Putamen (tissue), 1 donor: ENCODE results near the gene SMARCC1.
"Not testable (repeated sequence)": the region's sequence is repeated elsewhere in the genome, so short reads cannot be mapped to it uniquely, and the experiment has no call there.

Experiments
- DNase-seq: peaks from one replicate; pipeline ENCODE4 v3.0.0-alpha.2; 2016; ENCODE audit warnings: low spot score

Gene SMARCC1

DNA sequence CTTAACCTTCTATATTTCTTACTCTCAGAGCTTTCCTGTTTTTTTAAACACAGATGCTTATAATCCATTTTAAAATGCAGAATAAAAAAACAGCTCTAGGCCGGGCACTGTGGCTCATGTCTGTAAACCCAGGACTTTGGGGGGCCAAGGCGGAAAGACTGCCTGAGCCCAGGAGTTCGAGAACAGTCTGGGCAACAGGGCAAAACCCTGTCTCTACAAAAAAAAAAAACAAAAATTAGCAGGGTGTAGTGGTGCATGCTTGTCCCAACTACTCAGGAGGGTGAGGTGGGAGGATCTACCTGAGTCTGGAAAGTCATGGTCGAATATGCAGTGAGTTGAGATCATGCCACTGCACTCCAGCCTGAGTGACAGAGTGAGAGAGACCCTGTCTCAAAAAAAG lies 15.5 kb downstream of the SMARCC1 start:
- DNase-seq = no peak

GRCh38 chr3:47762233-47762632 lies 19.5 kb downstream of the SMARCC1 start:
- DNase-seq = no peak

DNA sequence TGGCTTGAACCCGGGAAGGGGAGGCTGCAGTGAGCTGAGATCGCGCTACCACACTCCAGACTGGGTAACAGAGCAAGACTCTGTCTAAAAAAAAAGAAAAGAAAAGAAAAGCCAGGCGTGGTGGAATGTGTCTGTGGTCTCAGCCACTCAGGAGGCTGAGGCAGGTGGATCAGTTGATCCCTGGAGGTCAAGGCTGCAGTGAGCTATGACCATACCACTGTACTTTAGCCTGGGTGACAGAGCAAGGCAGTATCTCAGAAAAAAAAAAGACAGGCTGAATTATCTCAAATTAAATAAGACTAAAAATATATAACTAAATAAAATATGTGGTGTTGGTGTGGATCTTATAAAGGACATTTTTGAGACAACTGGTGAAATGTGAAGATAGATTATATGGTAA lies 20.6 kb downstream of the SMARCC1 start:
- no peak for DNase-seq

DNA sequence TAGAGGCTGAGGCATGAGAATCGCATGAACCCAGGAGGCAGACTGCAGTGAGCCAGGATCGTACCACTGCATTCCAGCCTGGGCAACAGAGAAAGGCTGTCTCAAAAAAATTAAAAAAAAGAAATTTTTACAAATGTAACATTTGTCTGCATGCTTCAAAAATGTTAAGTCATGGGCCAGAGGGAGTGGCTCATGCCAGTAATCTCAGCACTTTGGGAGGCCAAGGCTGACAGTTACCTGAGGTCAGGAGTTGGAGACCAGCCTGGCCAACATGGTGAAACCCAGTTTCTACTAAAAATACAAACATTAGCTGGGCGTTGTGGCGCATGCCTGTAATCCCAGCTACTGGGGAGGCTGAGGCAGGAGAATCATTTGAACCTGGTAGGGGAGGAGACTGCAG lies 21.5 kb downstream of the SMARCC1 start:
- not testable (repeated sequence) for DNase-seq

- DNase-seq = no peak
These were observed 23.2 kb downstream of the SMARCC1 start for GRCh38 chr3:47758261-47759025.

DNA sequence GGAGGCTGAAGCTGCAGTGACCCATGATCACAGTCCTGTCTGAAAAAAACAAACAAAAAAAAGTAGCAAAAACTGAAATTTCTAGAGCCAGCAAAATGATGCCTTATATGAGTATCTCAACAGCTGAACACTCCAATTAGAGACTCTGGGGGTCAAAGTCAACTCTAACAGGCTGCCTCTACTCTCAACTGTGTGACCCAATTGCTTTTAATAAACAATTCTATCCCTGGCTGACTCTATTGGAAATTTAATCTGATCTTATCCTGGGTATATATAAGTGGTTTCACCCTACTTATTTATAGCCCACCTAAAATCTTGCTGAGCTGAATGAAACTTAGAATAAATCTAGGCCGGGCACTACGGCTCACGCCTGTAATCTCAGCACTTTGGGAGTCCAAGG lies 29.0 kb downstream of the SMARCC1 start:
- DNase-seq = no peak

DNA sequence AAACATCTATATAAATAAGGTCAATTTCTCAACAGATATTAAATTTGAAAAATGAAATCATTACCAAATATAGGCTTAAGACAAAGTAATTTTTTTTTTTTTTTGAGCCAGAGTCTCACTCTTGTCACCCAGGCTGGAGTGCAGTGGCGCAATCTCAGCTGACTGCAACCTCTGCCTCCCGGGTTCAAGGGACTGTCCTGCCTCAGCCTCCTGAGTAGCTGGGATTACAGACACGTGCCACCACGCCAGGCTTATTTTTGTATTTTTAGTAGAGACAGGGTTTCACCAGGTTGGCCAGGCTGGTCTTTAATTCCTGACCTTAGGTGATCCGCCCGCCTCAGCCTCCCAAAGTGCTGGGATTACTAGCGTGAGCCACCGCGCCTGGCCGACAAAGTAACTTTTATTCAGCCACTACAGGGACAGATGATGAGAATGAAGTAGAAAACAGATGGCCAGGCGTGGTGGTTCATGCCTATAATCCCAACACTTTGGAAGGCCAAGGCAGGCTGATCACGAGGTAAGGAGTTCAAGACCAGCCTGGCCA lies 30.8 kb downstream of the SMARCC1 start:
- not testable (repeated sequence) for DNase-seq

GRCh38 chr3:47747558-47747957 lies 34.1 kb downstream of the SMARCC1 start:
- DNase-seq = no peak

- no peak for DNase-seq
These were observed 35.4 kb downstream of the SMARCC1 start for GRCh38 chr3:47746264-47746663.

DNA sequence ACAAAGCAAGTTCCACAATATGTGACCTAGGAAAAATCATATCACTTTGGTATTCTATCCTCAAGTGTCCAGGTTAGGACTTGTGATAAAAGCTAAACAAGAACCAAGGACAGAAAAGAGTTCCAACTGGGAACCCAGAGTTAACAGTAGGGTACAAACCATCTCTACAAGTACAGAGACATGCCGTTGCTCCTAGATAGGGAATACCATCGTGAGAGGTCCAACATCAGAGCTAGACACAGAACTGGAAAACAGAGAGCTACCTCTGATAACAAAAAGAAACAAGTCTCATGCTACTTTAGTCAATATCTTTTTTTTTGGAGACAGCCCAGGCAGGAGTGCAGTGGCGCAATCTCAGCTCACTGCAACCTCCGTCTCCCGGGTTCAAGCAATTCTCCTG lies 37.8 kb downstream of the SMARCC1 start:
- no peak for DNase-seq

DNA sequence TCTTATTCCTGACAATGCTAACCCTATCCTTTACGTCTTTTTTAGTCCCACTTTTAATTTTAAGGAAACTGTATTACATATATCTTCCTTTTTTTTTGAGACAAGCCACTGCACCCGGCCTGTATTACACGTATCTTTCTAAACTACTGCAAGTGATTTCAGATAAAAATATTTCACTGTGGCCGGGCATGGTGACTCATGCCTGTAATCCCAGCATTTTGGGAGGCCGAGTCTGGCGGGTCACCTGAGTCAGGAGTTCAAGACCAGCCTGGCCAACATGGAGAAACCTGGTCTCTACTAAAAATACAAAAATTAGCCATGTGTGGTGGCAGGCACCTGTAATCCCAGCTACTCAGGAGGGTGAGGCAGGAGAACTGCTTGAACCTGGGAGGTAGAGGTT lies 38.3 kb downstream of the SMARCC1 start:
- not testable (repeated sequence) for DNase-seq

DNA sequence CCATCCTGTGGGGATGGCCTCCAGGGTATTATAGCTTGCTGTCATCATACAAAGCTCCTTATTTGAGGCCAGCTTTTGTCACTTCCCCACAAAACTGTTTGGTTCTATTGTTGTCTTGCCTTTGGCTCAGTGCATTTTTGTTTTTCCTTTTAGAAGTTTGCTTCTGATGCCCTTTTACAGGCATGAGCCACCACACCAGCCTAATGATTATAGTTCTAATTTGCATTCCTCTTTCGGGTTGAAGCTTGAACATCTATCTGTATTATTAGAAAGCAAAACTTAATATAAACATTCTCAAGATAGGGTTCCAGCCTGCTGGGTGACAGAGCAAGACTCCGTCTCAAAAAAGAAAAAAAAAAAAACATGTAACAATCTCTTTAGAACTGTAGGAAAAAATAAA lies 39.8 kb downstream of the SMARCC1 start:
- DNase-seq = no peak

- DNase-seq = no peak
These were observed 49.5 kb downstream of the SMARCC1 start for GRCh38 chr3:47732143-47732542.

DNA sequence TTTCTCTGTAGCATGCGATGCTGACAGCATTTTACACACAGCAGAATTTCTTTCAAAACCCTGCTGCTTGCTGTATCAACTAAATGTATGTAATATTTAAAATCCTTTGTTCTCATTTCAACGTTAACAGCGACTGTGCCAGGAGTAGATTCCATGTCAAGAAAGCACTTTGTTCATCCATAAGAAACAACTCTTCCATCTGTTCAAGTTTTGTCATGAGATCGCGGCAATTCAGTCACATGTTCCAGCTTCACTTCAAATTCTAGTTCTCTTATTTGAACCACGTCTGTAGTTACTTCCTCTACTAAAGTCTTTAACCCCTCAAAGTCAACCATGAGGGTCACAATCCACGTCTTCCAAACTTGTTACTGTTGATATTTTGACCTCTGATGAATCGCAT lies 50.6 kb downstream of the SMARCC1 start:
- DNase-seq = no peak

DNA sequence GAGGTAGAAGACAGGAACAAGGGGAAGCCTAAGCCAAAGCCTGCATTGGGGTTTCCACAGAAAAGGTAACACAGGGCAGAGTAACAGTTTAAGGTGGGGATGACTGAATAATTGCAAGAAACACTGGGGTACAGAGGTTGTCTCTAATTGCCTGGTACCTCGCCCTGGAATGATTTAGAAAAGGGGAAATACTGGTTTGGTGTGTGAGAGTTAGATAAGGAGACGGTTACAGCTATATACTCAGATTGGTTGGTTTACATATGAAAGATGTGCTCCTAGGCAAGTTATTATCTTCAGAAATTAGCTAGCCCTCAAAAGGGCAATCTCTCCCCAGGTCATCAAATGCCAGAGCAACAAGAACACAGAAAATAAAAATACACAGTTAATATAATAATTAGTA lies 58.8 kb downstream of the SMARCC1 start:
- DNase-seq = no peak

DNA sequence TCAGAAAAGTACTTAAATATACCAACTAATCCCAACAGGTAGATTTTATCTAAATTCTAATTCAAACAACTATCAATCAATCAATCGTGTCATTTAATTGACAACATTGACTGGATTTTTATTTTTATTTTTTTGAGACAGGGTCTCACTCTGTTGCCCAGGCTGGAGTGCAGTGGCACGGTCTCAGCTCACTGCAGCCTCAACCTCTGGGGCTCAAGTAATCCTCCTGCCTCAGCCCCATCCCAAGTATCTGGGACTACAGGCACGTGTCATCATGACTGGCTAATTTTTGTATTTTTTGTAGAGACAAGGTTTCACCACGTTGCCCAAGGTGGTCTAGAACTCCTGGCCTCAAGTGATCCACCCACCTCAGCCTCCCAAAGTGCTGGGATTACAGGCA lies 64.2 kb downstream of the SMARCC1 start:
- DNase-seq = not testable (repeated sequence)

DNA sequence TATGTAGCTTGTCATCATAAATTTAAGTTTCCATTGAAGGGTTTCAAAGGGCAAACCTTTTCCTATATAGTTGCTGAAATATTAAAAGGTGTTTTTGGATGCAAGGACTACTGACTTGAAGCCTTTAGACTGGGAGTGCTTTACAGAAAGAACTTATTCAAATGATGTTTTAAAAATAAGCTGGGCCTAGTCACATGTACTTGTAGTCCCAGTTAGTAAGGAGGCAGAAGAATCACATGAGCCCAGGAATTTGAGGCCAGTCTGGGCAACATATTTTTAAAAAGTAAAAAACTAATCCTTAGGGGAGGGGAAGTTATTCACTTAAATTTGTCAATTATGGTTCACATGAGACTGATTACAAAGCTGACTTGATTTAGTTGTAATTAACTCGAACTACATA lies 65.0 kb downstream of the SMARCC1 start:
- no peak for DNase-seq

DNA sequence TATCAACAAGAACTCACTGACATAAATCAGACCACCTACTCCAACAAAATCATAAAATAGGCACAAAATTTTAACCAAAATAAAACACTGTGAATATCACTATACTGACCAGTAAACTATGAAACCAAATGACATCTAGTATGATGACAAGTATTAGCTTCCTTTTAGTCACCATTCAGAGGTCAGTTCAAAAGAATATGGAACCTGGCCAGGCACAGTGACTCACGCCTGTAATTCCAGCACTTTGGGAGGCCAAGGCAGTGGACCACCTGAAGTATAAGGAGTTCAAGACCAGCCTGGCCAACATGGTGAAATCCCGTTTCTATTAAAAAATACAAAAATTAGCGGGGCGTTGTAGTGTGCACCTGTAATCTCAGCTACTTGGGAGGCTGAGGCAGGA lies 65.8 kb downstream of the SMARCC1 start:
- no peak for DNase-seq

- no peak for DNase-seq
These were observed 67.1 kb downstream of the SMARCC1 start for GRCh38 chr3:47714606-47715005.

DNA sequence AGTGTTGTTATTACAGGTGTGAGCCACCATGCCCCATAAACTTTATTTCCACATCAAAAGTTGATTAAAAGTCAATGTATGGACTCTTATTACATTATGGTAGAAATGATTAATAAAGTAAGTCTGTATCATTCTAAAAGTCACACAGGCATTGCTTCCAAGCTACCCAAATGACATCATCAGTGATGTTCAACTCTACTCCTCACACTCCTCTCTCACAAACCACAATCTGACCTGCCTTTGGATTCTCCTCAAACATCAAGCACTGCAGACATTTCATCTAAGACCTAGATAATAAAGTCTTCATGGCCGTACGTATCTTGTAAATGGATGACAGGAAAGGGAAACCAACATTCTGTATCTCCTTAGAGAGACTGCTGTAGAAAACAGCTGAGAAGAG lies 68.0 kb downstream of the SMARCC1 start:
- DNase-seq = no peak

DNA sequence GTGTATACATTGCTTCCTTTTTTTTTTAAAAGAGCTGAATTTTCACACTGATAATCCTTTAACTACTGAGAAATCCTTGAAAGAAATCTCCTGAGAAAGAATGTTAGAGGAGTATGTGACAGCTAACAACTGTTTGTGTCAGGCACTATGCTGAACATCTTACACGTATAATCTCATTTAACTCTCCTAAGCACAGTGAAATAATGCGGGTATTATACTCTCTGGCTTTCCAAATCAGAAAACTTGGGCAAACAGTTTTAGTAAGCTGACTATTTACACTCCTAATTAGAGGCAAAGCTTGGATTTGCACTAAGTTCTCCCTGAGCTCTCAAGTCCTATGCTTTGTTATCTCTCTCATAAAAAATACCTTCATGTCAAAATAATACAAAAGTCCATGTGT lies 69.3 kb downstream of the SMARCC1 start:
- no peak for DNase-seq

GRCh38 chr3:47711596-47711995 lies 70.1 kb downstream of the SMARCC1 start:
- DNase-seq = no peak

DNA sequence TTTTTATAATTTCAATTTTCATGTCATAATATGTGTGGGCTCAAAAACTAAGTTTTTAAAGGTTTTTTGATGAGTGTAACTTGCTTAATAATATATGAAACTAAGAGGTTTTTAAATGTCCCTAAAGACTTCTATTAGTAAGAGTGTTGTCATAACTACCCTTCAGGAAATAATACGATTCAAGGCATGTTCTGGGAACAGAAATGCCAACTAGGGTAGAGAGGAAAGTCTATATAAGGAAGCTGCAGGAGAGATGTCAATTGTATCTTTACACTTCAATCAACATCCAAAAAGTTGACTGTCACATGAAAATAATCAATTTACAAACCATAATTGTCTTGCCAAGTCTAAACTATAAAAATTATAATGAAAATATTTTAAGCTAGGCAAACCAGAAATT lies 76.3 kb downstream of the SMARCC1 start:
- DNase-seq = peak; percentile 2

DNA sequence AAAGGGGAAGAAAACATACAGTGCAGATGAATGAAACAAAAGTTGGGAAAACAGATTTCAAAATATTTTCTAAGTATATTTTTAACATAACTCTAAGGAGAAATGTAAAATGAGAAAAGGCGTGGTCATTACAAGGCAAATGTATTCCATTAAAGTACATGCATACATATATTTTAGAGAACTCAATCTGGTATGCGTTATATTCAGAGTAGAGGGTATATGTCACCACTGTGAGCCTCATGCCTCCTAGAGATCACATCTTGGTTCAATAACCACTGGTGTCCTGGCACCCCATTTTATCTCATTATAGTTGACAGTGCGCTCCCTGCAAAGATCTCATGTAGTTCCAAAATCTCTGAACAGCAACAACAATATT lies 77.5 kb downstream of the SMARCC1 start:
- no peak for DNase-seq
